Measurements from ENCODE around the gene SLC35F4. TPM values are rescaled to one million over a fixed set of nuclear protein-coding genes. Genes with fewer than 3 reads are reported as not detected.
"Not testable (repeated sequence)": the region's sequence is repeated elsewhere in the genome, so short reads cannot be mapped to it uniquely, and the experiment has no call there.

Gene SLC35F4
- total and polyA plus RNA-seq, 10 of the 15 experiments (the other 5 are each of a cell fraction or from before 2014, with no cell fraction given): 0.06 to 0.30 TPM; not detected in 8

DNA sequence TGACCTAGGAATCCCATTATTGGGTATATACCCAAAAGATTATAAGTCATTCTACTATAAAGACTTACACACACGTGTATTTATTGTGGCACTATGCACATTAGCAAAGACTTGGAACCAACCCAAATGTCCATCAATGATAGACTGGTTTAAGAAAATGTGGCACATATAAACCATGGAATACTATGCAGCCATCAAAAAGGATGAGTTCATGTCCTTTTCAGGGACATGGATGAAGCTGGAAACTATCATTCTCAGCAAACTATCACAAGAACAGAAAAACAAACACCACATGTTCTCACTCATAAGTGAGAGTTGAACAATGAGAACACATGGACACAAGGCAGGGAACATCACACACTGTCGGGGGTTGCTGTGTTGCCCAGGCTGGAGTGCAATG, 10.2 kb downstream of the SLC35F4 start:
- RAD21 ChIA-PET (ENCODE audit: unreplicated experiment); SMC1A ChIA-PET (ENCODE audit: uncharacterized antibody, unreplicated experiment); BruUV-seq (replicated peaks): not testable (repeated sequence)

DNA sequence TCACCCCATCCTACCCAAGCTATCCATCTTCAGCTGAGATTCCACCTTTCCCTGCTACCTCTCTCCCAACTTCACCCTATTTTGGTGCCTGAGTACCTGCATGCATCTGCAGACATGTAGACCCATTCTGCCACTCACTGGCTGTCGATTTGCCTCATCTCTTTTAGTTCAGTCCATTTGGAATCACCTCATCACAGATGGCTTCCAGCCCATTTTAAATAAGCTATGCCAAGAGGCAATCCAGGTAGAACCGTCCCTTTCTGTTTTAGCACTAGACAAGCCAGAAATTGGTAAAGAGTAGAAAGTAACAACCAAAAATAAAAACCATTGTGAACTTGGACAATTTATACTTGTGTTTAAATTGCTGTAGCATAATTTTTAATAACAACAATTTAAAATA, 11.3 kb downstream of the SLC35F4 start:
- Histone ChIP-seq H2AFZ (ENCODE audit: control insufficient read depth, low read depth, low read length) (no peak overlapping the region), H3K9me3 (replicated peaks; ENCODE audit: control insufficient read depth, insufficient read depth, low read length) (no peaks in the 10 kb centered on the region), H3K36me3 (ENCODE audit: control insufficient read depth in 2 of 2, insufficient read depth in 2 of 2, low read length in 1 of 2) (no peaks in the 10 kb centered on the region), H3K4me1 (ENCODE audit: control insufficient read depth, insufficient read depth, low read length) (no peaks in the 10 kb centered on the region), H3K27me3 (replicated peaks in 1 of 2; ENCODE audit: control insufficient read depth in 2 of 2, insufficient read depth in 2 of 2, low read length in 1 of 2) (no peaks in the 10 kb centered on the region), H3K9ac (ENCODE audit: control insufficient read depth, insufficient read depth, low read length) (no peak overlapping the region), H3K4me2 (ENCODE audit: control insufficient read depth, insufficient read depth) (no peak overlapping the region), H3K4me3 (no peak overlapping the region), H3K27ac (ENCODE audit: control insufficient read depth, insufficient read depth) (no peak overlapping the region), H4K20me1 (ENCODE audit: control insufficient read depth, insufficient read depth) (no peaks in the 10 kb centered on the region), H3K79me2 (ENCODE audit: control insufficient read depth, insufficient read depth, low read length) (no peaks in the 10 kb centered on the region)
- ATAC-seq (no peak), DNase-seq (ENCODE audit: low read depth, low spot score) (no peak), FAIRE-seq (no peak)
- intact Hi-C loops (cut with micrococcal nuclease; ENCODE audit: unreplicated experiment) (no loop called here), in situ Hi-C loops (cut with MboI) (no loop called here)
- WGBS (ENCODE audit: insufficient coverage, insufficient replicate concordance, low lambda C conversion rate, missing lambda C conversion rate): 16% methylated on average over 2 of the region's 2 CpGs
- POLR2A ChIA-PET: no interaction called here
- RAD21 ChIA-PET (ENCODE audit: unreplicated experiment): no interaction called here
- SMC1A ChIA-PET (ENCODE audit: uncharacterized antibody, unreplicated experiment): no interaction called here
- no TSS peak for BruUV-seq (replicated peaks)
- no peak for TF ChIP-seq SMAD1 (IDR thresholded peaks at IDR 0.05; ENCODE audit: low read depth, partially characterized antibody)
- no peak for TF ChIP-seq ZNF274 (IDR thresholded peaks at IDR 0.05; ENCODE audit: insufficient read depth, insufficient read length)
- TF ChIP-seq, protein P1, sequence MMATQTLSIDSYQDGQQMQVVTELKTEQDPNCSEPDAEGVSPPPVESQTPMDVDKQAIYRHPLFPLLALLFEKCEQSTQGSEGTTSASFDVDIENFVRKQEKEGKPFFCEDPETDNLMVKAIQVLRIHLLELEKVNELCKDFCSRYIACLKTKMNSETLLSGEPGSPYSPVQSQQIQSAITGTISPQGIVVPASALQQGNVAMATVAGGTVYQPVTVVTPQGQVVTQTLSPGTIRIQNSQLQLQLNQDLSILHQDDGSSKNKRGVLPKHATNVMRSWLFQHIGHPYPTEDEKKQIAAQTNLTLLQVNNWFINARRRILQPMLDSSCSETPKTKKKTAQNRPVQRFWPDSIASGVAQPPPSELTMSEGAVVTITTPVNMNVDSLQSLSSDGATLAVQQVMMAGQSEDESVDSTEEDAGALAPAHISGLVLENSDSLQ (IDR thresholded peaks at IDR 0.05): no peak
- no peak for TF ChIP-seq NR2C1 (IDR thresholded peaks at IDR 0.05)
- CTCF ChIA-PET: no interaction called here

More for the DNA sequence above, 10.2 kb downstream of the SLC35F4 start:
- H3K4me1 ChIP-seq (ENCODE audit: control insufficient read depth, insufficient read depth, low read length); H3K4me2 ChIP-seq (ENCODE audit: control insufficient read depth, insufficient read depth); H4K20me1 ChIP-seq (ENCODE audit: control insufficient read depth, insufficient read depth); ATAC-seq; POLR2A ChIA-PET; H3K79me2 ChIP-seq (ENCODE audit: control insufficient read depth, insufficient read depth, low read length); intact Hi-C loops (cut with micrococcal nuclease; ENCODE audit: unreplicated experiment); H3K9ac ChIP-seq (ENCODE audit: control insufficient read depth, insufficient read depth, low read length); in situ Hi-C loops (cut with MboI); H3K9me3 ChIP-seq (replicated peaks; ENCODE audit: control insufficient read depth, insufficient read depth, low read length); H3K27ac ChIP-seq (ENCODE audit: control insufficient read depth, insufficient read depth); CTCF ChIA-PET; H3K36me3 ChIP-seq (ENCODE audit: control insufficient read depth in 2 of 2, insufficient read depth in 2 of 2, low read length in 1 of 2); DNase-seq (ENCODE audit: low read depth, low spot score); FAIRE-seq; H2AFZ ChIP-seq (ENCODE audit: control insufficient read depth, low read depth, low read length); H3K4me3 ChIP-seq; H3K27me3 ChIP-seq (replicated peaks in 1 of 2; ENCODE audit: control insufficient read depth in 2 of 2, insufficient read depth in 2 of 2, low read length in 1 of 2): not testable (repeated sequence)
- 18% methylated on average over 2 of the region's 2 CpGs for WGBS (ENCODE audit: insufficient coverage, insufficient replicate concordance, low lambda C conversion rate, missing lambda C conversion rate)
